LHCN-M2 (cell line): ENCODE measurements around the gene PTPRM. TPM values are rescaled to one million over a fixed set of nuclear protein-coding genes. Genes with fewer than 3 reads are reported as not detected.

Experiments
- DNase-seq: peaks from one replicate; pipeline ENCODE4 v3.0.0-alpha.2; 2012; ENCODE audit warnings: low read depth
- total RNA-seq: library from RNA; depleted of rRNA; stranded (reverse); fragments of >200 nt; gene quantifications from 2 replicates; pipeline ENCODE4 v1.2.3, GENCODE V29; 2014

Gene PTPRM
- total RNA-seq, 1 experiment from 2014 or later = 28.1 TPM

DNA sequence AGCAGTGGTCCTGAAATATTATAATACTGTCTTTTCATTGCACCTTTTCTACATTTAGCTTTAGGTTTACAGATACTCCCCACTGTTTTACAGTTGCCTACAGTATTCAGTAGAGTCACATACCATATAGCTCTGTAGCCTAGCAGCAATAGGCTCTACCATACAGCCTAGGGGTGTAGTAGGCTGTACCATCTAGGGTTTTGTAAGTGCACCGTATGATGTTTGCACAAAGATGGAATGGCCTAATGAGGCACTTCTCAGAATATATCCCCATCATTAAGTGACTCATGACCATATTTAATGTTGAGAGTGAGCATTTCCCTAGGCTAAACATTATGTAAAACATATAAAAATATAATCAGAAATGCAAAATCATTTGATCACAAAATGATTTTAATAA is 530.8 kb downstream of the PTPRM start:
- DNase-seq = no peak

DNA sequence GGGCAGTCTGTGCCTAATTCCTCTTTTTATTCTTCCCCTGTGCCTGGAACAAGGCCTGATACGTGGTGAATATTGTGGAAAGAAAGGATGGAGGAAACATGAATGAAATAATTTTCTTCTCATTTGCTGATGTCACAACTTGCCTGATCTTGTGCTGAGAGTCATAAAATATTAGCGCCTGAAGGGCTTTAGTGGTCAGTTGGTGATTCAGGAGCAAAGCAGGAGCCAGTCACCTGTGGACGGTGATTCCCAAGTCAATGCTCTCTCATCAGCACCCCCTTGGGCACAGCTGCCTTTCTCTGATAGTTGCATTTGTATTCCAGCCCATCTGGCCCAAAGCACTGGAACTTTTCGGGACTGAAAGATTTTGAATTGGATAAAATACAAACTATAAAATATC is 539.5 kb downstream of the PTPRM start:
- DNase-seq = no peak

DNA sequence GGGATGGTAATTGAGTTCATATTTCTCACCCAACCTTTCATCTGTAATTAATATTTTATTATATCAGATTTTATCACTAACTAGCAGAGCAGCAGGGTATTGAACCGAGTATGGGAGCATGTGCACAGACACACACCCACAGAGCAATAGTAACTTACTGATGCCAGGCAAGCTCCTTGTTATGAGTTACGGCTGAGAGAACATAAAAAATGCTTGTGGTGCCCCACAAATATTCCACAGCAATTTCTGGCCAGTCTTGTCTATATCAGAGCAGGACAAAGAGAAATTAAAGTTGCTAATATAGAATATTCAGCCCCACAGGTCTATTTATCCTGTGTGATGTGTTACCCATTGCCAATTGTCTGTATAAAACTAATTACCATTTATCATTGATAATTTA is 540.3 kb downstream of the PTPRM start:
- peak; percentile 31 for DNase-seq

DNA sequence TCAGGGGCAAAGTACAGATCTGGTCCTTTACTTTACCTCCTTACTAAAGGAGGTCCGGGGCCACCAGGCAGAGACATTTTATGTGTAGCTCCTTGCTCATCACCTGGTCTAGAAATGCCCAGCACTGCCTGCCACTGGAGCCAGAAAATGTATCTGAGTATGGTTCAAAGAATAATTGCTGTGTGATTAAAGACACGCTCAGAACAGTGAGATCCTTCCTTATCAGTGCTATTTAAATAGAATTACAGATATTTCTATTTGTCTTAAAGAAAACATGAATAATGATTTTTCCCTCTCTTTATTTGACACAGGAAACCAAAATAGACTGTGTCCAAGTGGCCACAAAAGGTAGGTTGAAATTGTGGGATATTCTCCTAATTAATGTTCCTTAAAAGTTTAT is 547.4 kb downstream of the PTPRM start:
- no peak for DNase-seq

DNA sequence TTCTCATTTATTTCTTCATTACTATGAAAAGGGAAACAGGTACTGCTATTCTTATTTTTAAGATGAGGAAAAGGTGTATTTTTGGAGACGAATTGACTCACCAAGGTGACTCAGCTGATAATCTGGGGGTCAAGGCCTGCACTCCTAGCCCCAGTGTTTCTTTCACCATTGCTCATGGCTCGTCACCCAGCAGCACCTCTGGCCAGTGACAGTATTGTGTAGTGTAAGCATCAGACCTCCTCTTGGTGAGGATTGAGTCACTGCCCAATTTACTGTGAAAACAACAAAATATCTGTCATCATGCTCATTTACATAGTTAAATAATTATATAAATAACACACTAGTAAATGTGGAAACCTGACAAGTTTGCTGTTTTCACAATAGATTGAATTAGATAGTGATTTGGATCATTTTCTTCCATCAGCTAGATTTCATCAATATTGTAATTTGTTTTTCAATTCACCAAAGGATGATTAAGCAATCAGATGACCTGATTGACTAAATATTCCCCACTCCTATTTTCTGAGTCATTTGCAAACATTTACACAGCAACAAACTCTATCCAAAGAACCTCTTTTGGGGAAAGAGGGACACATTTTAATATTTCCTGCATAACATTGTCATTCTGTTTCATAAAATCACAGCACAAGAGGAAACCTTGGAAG is 549.4 kb downstream of the PTPRM start:
- peak; percentile 70 for DNase-seq

DNA sequence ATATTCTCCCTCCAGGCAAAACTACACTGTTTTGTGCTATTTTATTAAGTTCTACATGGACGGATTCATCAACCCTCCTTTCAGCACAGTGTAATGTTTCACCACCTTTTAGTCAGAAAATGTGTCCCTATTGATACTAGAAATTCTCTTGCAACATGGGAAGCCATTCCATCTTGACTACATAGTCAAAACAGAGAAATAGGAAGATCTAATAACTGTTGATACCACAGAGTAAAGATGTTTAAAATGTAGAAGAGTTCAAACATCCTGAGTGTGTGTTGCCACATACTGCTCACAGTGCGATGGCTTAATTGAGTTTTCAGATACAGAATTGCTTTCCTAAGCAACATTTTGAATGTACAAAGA is 549.9 kb downstream of the PTPRM start:
- no peak for DNase-seq

DNA sequence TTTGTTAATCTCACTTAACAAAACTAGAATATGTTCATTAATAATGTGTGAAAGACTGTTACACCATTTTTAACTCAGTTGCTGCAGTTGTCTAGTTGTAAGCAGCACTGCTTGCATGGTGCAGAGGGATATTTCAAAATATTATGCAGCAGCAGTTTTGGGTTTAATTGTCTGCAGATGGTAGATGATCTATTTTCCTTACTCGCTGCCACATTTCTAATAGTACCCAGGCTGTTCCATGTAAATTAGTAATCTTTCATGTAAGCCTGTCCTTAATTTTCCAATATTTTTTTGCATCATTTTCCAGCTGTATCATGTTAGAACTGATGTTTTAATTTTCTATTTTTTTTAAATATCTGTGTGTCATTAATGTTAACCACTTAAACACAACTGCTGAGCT is 554.0 kb downstream of the PTPRM start:
- no peak for DNase-seq

DNA sequence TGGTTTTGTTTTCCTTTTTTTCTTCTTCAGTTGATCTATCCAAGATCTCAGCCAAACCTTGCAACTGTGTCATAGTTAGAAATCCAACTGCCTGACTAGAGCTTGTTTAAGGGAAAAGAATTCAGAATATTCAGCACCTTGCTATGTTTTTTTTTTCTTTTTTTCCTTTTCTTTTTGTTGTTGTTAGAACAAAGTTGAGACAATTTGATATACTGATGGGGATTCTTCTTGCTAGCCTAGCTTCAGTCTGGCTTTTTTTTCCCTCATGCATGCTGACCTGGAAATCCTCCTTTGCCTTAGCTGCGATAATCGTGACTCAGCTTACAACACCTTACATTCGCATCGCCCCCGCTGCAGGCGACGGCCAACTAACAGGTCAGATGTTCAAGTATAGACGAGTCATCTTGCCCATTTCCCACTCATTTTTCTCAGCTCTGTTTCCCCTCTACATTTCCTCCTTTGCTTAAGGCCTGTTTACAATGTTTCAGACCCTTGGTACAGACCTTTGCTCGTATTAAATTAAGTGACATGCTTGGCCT is 554.9 kb downstream of the PTPRM start:
- DNase-seq = peak; percentile 27

DNA sequence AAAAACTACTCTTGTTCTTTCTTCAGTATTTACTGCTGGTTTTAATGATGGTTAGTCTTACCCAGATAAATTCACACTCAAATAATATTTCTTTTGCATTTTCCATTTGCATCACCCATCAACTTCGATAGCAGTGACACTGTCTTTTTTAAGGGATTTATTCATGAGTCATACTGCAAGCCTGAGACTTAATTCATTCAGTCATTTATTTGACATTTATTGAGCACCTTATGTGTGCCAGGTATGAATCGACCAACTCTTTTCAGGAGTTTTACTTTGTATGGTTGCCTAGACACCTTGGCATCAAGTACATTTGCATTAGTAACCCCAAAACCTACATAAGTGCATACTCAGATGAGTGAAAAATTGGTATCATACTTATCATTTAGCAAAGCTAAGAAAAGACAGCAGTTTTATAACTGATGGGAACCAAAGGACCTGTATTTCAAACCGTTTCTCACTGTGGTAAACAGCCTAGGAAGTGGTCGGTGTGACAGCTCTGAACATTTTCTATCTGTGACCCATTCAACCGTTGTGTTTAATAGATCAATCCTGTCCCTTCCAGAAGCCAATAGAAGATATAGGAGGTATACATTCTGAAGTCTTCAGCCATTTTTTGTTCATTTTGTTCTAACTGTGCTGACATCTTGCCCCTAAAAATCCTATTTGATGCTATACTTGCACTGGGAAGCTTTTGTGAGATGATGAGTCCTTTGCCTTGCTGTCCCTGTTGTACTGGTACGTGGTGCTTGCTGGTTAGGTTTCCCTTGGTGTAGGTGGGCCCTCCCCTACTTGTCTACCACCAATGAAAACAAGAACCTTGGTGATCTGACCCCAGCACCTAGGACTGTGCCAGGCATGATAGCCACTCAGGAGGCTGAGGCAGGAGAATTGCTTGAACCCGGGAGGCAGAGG is 557.4 kb downstream of the PTPRM start:
- DNase-seq = no peak

DNA sequence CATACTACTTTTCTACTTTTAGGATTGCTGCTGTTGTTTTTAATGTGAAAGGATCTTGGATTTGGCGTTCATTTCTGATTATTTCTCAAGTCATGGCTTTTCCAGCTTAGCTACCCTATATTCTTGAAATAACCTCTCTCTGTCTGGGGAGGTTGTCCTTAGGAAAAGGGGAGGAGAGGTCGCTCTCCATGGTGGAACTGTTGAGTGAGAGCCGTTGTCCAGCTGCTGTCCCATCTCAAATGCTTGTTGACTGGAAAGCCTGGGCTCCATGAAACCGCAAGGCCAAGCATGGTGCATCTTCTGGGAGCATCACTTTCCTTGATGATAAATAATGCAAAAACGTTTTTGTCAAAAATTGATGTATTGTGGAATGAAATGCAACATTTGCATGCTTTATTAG is 563.0 kb downstream of the PTPRM start:
- DNase-seq = peak; percentile 26

DNA sequence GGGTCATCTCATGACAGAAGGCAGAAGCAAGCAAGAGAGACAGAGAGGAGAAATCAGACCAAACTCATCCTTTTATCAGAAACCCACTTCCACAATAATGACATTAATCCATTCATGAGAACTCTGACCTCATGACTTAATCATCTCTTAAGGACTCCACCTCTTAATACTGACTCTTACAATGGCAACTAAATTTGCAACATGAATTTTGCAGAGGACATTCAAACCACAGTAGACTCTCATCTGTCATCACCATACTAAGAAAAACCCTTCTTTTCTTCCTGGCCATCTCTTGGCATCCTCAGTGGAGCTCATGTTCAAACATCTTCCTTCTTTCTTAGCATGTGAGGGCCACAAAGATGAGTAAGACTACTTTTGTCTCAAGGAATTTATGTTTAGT is 565.9 kb downstream of the PTPRM start:
- no peak for DNase-seq

DNA sequence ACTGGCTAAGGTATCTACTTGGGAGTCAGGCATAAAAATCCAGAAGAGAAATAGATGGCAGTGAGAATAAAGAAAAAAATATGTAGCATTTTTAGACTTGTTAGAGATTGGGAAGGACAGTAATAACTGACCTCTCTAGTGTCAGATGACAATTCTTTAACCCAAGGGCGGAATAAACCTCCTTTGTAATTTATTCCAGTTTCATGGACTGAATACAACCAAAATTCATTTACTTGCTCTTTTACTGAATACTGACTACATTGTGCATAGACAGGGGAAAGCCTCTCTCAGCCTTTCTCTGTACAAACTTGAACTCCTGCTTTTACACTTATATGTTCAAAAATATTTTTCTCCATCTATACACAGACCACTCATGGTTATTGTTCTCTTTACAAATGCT is 566.8 kb downstream of the PTPRM start:
- no peak for DNase-seq

DNA sequence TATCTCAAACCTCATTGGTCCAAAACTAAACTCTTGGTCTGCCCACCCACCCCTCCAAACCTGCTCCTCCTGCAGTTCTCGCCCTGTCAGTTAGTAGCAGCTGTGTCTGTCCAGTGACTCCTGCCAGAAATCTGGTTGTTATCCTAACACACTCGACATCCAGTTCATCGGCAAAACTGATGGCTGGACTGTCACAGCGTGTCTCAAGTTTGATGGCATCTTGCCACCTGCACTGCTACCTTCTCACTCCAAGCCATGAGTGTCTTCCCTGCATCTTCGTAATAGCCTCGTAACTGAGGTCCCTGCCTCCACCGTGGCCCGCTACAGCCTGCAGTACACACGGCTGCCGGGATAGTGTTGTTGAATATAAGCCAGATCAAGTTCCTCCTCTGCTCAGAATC is 572.0 kb downstream of the PTPRM start:
- peak; percentile 7 for DNase-seq

DNA sequence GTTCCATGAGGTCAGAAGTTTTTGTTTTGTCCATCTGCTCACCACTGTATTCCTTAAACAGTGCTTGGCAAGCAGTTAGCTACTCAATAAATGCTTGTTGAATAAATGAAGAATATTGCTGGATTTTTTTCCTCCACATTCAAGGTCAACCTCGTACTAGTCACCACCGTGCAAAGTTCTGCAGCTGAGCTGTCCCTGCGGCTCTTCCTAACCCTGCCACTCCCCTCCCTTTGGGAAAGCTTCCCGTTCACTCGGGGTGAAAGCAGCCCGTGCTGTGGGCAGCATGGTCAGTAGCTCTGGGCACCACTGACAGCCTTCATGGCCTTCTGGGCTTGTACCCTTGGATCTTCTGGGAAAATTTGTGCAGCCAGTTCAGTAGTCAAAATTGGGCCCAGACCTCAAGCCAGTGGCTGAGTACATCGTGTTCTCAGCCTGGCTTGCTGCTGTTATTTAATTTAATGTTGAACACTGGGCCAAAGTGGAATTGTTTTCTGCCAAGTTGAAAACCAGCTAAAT is 572.8 kb downstream of the PTPRM start:
- peak; percentile 59 for DNase-seq

DNA sequence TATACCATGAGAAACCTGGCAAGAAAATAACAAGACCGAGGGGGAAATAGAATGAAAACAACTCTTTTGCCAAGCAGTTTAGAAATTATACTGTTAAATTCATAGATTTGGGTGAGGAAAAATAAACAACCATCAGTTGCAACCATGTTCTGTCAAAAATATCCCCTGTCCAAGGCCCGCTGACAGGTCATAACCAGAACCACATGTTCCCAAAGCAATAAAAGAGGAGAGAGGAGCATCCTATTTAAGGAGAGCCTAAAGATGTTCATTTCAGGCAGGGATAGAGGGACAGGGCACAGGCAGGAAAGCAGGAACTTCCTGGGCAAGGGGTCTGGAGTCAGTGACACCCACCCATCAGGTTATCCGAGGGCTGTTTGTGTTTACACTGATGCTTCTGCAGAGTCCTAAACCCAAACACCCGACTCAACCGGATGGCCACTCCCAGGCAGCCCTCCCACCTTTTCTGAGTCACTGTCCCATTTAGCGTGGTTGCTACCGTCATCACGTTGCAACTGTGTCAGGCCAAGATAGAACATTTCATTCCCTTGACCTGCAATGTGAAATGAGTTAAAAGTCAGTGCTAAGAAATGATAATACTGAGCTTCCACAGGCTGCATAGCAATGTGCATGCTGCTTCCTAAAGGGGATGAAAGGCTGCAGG is 573.9 kb downstream of the PTPRM start:
- peak; percentile 79 for DNase-seq

DNA sequence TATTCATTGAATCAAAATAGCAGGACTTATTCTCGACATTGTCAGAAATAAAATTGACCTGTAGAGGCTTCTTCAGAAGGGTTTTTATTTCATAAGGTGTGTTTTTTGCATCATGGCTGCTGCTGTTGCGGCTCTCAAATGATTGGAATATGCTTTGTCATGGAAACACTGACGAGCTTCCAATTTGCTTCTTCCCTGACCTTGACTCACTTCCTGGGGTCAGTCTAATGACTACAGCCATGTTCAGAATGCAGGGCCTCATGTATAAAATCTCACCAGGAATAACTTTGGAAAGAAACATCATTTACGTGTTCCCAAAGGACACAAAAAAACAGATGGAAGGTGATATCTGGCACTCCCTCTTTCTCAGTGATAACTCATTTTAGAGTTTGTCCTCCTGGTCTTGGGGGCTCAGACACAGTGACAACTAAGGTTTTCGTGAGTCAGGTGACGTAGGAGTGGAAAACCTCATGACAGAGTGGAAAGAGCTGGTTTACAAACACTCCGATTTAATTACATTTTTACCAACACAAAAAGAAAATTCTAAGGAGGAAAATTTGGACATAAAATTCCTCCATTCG is 575.1 kb downstream of the PTPRM start:
- peak; percentile 67 for DNase-seq

DNA sequence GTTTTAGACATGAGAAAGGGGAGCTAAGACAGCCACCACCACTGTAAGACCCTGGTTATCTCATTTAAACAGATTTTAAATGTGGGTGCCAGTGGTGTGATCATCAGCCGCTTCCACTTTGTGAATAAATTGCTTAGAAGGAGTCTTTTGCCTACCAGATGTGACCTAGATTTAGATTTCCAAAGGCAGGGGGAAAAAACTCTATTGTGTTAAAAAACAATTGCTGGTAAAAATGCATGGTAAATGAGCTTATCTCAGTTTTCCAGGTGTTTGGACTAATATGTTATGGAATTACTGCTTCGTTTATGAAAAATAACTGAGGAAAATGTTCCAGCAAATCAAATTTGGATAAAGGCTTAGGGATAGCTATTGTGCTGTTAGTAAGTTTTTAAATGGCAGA is 575.8 kb downstream of the PTPRM start:
- no peak for DNase-seq

DNA sequence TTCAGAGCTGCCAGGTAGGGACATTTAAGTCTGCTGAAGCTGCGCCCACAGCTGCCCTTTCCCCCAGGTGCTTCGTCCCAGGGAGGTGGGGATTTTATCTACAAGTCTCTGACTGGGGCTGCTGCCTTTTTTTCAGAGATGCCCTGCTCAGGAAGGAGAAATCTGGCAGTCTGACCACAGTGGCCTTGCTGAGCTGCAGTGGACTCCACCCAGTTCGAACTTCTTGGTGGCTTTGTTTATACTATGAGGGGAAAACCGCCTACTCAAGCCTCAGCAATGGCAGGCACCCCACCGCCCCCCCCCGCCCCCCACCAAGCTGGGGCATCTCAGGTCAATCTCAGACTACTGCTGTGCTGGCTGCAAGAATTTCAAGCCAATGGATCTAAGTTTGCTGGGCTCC is 584.1 kb downstream of the PTPRM start:
- no peak for DNase-seq

DNA sequence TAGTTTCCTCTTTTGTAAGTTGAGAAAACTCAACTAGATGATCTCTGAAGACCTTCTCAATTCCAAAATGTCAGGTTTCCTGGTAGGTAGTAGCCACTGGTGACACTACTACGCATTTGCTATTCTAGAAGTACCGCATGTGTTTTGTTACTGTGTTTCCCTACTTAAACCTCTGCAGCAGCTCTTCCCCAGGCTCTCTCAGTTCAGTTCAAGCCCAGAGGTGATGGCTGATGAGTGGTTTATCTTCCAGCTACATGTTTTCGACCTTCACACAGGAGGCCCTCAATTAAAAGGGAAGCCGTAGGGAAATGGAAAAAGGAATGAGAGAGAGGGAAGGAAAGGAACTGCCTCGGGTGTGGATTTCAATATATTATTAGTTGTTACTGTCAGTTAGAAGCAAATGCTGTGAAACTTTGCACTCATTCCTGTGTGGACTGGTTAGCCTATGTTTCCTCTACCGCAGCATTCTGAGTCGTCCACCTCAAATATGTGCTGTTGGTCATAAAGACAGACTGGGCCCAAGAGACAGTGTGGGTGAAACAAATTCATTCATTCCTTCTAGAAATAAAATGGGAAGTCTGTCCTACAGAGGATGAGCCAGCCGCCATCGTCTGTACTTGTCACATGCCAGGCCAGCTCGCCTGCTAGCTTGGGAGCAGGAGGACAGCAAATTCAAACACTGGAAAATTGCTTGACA is 586.9 kb downstream of the PTPRM start:
- DNase-seq = peak; percentile 85

DNA sequence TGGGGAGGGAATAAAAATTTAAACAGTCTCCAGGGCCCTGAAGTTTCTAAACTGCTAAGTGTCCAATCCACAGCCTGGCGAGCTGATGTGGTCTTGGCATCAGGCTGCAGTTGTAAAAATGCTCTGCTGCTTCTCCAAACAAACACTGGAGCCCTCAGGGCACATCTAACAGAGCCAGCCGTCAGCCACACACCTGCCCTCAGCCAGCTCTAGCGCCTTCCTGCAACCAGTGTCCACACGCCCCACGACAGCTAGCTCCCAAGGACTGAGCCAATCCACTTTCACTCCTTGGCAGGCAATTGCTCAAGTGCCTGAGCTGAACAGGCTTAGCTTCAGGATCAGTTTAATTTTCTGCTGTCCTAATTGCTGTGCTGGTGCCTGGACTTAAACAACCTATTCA is 595.7 kb downstream of the PTPRM start:
- DNase-seq = no peak
